HG02852 (cell line): Measurements from ENCODE around the gene NEK9.

ENCODE experiments used
- ATAC-seq: cut with Tn5 transposase; IDR thresholded peaks from one replicate; pipeline ENCODE4 v1.9.1; 2021; ENCODE audit warnings: mild to moderate bottlenecking, moderate library complexity; ENCODE audit not compliant: unreplicated experiment

The NEK9 gene

DNA sequence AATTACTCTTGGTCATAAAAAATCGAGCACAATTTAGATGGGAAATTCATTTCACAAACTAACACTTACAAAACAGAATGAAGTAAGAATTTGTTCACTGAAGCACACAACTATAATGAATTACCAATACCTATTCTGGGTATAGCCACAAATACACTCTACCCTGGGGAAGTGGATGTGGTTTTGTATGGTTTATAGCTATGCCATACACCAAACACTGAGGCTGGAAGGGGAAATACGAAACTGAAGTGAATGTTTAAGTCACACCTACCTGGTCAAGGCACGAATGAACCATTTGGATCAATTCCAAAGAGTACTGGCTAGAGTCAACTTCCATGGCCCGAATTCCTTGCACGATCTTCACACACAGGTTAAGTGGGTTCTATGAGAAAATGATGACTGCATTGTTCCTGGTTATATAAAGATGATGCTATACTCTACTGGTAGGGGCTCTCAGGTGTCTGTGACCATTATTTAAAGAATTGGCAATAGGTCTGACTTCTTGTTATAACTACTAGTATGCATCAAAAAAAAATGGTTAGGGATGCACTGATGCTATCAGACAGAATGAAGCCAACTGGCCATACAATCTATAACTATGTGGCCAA, 12.8 kb downstream of the NEK9 start:
- no peak for ATAC-seq

DNA sequence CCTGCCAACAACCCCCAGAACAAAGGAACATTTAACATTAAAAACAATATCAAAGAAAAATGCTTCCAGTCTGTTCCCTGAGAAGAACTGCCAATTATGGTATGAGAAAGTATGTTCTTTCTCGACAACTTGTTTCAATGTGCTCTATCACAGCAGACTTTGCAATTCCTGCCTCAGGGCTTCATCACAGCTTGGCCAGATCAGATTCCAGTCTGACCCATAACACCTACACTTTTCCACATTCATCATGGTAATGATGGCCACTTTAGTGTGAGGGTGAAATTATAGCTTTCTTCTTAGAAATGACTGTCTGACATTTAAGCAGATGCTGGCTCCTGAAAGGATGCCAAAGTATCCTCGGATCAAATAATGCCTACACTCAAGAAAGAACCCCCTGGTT, 17.0 kb downstream of the NEK9 start:
- no peak for ATAC-seq

DNA sequence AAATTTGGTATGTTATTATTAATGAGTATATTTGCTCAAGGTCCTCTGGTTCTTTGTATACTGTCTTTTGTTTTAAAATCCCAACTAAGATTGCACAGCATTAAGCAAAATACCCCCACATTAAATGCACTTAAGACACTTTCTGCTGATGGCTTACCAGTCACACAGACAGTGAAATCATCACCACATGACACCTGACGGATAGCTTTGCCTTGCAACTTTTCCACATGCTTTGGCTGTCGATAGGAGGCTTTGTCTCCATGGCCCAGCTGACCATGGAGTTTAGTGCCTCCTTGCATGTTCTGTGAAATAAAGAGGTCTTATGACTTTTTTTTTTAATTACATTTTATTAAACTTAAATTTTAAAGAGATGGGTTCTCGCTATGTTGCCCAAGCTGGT, 19.7 kb downstream of the NEK9 start:
- no peak for ATAC-seq

DNA sequence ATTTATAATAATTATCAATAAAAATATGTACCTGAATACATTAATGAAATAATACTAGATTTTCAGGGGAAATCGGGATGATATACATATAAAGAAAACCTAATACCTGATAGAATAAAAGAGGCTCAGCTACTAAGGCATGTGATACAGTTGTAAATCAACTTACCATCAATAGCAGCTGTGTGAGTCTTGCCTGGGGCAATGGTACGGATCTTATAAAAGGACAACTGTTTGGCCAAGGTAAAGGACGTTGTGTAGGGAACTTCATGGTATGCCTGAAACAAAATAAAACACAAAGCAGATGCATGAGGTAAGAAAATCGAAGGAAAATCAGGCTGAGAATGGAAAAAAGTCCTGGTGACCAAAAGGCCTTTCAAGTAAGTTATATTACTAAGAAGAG, 25.4 kb downstream of the NEK9 start:
- no peak for ATAC-seq

DNA sequence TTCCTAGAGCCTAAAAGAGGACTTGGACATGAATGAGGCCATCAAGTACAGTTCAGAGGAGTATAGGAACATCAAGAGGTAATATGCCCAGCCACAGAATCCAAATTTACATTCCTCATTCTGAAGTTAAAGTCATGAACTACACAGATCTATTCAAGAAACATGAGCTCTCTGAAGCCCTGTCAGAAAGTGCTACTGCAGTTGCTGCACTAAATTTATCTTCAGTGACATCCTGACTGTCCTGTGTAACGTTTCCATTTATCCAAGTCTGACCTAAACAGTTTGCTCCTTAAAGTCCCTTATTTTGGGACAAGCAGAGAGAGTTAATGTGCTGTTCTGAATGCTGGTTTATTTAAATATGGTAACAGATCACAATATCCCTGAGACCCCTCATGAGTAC, 28.2 kb downstream of the NEK9 start:
- ATAC-seq: no peak

DNA sequence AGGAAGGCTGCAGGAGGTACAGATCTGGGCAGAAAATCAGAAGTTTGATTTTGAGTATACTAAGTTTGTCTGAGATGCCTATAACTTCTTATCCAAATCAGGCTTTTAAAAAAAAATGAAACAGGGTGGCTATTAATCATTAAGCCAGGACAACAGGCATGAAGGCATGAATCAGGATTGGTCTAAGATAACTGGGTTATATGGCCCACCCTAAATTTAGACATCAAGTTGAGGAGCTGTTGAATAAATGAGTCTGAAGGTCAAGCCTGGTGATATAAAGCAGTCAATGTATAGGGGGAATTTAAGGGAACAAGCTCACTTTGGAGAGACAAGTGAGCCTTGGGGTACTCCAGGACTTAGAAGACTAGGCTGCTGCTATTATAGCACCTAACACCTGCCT, 28.6 kb downstream of the NEK9 start:
- no peak for ATAC-seq

DNA sequence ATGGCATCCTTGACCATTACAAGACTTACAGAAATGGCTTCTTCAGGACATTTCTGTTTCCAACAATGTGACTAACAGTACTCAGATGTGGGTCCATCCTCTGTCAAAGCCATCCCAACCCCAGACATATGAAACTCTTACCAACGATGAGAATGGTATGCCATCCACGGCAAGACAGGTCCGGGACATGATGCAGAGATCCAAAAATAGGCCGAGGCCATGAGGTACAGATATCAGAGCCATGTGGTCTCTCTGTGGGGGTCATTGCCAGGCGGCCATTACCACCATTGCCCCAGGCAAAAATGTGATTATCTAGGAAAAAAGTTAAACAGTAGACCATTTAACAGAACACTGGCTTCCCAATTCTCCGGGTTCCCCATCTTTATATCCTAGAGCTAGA, 29.9 kb downstream of the NEK9 start:
- ATAC-seq: no peak

DNA sequence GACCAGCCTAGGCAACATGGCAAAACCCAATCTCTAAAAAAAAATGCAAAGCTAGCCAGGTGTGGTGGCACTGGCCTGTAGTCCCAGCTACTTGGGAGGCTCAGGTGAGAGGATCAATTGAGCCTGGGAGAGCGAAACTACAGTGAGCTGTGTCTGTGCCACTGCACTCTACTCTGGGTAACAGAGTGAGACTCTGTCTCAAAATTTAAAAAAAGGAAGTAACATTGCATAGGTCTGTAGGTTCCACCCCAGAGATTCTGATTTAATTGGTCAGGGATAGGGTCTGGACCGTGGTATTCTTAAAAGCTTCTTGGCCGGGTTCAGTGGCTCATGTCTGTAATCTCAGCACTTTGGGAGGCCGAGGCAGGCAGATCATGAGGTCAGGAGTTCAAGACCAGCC, 31.2 kb downstream of the NEK9 start:
- ATAC-seq: no peak

DNA sequence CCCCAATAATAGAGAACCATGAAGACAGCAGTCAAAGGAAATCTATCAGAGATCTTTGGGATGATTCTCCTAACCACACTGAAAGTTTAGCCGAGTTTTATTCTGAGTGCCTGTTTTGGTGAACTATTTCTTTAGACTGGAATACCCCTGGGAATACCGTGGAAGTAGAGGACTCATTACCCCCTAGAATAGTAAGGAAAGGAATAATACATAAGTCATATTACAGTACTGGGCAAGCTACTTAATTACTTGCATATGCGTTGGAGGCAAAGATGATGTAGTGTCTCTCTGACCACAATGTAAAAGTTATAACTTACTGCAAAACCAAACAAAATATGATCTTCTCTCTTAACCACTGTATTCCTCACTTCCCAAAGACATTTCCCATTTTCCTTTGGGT, 32.0 kb downstream of the NEK9 start:
- ATAC-seq: no peak

DNA sequence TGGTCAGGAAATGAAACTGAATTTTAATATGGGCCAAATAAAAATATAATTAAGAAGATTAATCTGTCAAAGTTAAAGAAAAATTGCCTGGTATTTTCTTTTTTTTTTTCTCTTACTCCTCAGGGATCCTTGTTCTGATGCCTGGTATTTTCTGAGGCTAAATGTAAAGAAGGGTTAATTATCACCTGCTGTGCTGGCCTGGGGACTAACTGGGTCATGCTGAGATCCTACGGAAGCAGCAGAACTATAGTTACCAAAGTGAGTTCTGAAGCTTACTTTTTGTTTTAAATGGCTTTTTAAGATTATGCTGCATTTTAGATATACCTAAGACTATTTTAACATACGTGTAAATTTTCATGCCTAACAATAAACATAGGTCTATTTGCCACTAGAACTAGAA, 34.1 kb downstream of the NEK9 start:
- no peak for ATAC-seq

DNA sequence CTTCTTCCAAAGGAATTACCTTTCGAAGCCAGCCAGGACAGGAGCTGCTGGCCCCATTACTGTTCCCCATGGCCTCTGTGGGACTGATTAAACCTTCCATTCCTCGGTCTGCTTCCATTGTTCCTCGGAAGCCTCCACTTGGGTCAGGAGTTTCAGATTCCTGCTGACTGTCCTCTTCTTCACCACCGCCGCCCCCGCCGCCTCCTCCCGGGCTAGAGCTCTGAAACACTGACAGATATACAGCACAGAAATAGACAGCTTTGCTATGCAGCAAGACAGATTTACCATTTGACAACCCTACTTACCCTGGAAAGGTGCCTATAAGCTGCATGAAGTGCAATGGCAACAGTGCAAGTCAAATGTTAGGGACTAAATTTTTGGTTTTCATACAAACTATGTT, 35.6 kb downstream of the NEK9 start:
- no peak for ATAC-seq

DNA sequence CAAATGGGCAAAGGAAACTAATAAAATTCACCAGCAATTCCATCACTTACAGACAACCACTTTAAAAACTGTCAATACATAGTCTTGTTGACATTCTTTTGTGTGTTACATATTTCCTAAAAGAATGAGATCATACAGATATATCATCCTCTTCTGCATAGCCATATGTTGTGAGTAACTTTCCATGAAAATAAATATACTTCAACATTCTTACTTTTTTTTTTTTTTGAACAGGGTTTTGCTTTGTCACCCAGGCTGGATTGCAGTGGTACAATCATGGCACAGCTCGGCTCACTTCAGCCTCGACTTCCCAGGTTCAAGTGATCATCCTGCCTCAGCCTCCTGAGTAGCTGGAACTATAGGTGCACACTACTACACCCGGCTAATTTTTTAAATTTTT, 36.5 kb downstream of the NEK9 start:
- ATAC-seq: no peak

DNA sequence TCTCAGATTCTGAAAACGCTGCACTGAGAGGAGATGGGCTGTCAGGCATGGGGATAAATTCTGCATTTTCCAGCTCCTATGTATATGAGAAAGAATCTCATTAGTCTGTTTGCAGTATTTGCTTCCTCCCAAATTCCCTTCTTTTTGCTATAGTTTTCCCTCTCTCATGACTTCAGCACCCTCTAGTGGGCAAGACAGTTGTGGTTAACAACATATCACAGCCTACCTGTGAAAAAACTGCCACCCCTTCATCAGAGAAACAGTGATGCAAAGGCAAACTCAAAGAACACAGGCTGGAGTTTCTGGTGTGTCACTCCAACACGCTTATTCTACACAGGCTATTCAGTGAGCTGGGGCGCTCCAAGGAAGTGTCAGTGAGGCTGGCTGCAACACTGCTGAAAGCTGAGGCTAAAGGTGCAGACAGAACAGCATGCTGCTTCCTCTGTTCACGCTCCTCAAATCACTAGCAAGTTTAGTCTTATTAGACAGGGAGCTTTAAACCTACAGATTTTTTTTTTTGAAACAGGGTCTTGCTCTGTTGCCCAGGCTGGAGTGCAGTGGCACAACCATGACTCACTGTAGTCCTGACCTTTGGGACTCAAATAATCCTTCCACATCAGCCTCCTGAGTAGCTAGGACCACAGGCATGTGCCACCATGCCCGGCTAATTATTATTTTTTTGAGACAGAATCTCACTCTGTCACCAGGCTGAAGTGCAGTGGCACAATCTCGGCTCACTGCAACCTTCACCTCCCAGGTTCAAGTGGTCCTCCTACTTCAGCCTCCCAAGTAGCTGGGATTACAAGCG, 38.1 kb downstream of the NEK9 start:
- ATAC-seq: no peak

DNA sequence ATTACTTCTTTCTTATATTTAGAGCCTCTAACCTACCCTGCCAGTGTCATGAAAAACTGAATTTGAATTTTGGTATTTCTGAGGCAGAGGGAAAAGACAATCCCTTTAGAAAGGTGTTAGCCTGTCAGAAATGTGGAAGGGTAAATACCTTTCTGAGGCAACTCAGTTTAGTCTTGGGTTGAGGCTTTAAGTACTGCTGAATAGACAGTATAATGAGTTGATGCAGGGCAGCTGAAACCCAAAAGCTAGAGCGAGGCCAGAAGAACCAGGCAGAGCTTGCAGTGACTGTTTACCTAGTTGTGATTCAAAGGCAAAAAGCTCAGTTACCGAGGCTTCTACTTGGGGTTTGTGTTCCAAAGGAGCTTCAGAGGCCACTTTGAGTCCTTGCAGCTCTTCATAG, 38.7 kb downstream of the NEK9 start:
- no peak for ATAC-seq

DNA sequence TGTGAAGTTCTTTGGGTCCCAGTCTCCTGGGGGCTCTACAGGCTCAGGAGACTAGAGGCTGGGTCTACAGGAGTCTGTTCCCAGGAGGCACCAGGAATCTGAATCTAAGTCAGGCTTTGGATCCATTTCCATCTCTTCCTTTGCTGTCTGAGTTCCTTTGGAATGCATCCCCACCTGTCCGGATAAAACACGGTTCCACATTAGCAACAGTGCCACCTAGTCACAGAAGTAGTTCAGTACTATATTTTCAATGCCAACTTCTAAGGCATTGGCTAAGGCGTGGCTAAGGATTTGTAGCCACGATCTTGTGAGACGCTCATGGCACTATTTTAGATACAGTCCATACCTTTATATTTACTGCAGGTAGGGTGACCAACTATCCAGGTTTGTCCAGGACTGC, 42.3 kb downstream of the NEK9 start:
- ATAC-seq: no peak

DNA sequence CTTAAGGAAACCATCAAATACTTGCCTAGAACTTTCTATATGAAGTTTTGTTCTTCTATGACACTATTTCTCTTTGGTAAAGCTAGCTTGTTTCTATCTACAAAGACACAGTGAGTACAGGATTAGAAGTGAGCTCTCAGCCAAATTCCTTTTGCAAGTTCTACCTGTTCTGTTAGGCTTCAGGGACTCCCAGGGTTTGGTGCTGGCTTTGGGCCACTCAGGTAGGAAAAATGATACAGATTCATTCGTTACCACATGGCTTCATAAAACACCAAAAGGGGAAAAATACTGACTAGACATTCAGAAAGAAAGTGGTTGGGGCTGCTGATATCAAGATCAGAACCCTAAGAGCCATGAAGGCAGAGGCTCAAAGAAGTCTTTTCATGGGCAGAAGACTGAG, 43.6 kb downstream of the NEK9 start:
- ATAC-seq: no peak

DNA sequence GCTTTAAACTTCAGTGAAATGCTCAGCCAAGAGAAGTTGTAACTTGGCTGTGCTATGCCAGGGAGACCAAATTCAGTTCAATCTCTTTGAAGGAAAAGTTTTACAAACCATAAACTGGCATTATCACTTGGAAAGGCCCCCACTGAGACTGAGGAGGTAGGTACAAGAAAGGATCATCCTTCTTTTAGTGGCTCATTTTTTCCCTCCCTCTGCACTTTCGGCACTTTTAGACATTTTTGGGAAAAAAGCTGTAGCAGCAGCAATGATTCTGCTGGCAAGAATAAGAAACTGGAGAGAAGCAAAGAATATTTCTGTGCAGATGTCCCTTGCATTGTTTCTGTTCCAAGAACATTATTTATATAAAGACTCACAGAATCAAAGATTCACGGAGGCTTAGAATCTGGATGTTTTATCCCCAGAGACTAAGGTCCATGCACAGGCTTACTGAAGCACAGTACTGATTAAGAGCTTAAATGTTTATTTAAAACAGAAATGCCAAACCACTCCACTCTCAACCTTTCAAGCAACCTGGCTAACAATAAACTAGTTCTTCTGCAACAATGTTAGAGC, 45.1 kb downstream of the NEK9 start:
- no peak for ATAC-seq

DNA sequence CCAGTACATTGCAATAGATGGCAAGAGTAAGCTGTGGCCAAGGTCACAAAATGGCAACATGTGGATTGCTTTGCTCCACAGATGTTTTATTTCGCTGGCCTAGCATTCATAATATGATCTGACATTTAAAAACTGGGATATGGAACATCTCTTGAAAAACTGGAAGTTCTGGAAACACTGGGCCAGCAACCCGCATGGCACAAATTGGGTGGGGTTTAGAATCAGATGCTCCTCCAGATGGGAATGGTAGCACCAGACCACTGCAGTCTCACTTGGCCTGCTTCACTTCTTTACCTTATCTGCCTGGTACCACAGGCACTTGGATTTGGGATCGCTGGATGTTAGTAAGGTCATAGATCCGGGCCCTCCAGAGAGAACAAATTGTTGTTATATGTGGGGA, 47.3 kb downstream of the NEK9 start:
- ATAC-seq: no peak

DNA sequence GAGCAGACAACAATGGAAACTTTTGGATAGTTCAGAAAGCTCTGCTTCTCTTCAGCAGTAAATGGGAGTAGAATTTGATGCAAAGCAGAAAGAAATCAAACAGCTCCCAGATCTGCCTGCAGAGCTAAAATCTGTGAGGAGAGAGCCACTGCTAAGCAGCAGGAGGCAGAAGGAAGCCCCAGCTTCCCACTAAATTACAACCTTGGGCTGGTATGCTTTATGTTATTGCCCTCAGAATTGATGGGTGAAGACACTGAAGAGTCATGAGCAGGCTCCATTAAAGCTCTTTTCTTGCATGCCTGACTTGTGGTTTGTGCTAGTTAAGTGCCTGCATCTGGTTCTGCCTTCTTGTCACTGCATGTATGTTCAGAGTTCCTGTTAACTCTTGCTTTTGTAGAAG, 49.1 kb downstream of the NEK9 start:
- ATAC-seq: no peak

DNA sequence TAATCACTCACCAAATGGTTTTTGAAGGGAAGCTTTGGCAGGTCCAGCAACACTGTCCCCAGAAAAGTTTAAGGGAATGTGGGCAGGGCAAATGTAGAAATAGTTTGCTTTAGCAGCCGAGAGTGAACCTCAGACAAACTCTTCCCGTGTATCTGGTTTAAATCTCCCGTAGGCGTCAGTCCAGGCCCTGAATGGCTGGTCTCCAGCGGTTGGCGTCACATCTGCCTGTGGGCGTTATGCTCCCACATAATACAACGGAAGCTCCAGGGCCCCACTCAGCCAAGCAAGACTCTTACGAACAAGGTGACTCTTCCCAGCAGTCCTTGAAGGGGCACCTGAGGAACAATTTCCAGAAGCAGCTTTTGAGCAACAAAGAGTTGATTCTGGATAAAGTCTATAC, 56.5 kb downstream of the NEK9 start:
- ATAC-seq: no peak

DNA sequence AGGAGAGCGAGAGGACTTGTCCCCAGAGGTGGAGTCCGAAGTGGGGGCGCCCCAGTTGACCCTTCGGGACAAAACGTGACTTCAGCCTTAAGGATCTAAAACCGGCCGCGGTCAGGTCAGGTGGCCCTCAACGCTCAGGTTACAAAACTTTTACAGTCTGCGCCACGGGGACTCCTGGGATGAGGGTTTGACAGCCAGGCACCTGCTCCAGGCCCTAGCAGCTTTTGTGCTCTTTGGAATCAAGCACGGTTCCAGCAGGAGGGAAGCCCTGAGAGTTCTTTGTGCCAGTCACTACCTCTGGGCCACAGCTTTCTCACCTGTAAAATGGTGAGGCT, 57.1 kb downstream of the NEK9 start:
- ATAC-seq: no peak

DNA sequence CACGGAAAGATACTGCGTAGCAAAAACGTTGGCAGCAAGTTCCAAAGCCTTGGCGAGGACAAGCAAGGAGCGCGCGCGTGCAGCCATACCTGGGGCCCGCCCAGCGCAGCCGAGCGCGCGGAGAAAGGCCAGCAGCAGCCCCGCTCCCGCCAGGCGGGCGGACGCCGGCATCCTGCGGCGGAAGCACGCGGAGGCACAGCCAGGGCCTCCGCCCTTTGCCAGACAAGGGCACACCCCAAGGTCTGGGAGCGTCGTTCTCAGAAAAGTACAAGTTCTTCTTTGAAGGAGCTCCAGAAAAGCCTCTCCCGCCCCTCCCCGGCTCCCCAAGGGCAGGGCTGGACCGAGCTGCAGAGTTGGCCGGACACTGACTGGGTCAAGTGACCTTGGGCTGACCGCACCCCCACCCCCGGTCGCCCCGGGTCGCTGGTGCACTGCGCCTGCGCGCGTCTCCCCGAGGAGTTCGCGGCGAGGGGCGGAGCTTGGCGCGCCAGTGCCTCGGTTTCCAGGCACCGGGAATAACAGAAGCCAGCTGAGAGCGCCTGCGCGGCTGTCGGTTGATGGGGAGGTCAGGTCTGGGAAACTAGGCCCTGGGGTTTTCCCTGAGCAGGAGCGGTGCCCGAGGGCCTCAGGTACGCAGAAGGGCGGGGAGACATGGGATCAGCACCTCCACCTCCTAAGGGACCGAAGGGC, 57.6 kb downstream of the NEK9 start, which contains the start of gene ZC2HC1C:
Gene ZC2HC1C (plus strand): TSS at position 521 of the 690 bp plus-strand sequence. CDS start 933 bp downstream, outside the sequence.
- ATAC-seq: peak; percentile 75
